ENCODE measurements around the gene GRAMD2A.
A peak's percentile ranks its signal among the peaks of the same experiment; 100 is the strongest.

The GRAMD2A gene

DNA sequence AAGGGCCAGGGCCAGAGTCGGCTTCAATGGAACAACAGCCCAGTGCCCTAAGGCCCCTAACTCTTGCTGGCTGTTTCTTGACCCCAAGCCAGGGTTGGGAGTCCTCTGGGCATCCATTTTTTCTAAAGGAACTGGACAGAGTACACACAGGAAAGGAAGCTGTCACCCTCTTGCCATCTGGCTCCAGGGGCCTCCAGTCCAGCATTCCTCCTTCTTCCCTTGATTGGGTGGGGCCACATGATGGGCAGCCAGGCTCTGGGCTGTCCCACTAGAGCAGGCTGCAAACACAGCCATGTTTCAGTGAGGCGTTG is 1.6 kb upstream of the GRAMD2A start:
- no peaks in the 10 kb centered on the region for H3K27me3 ChIP-seq (replicated peaks)
- peaks cover 63% of the 10 kb centered on the region for H3K36me3 ChIP-seq (replicated peaks)
- TF ChIP-seq, protein P1, sequence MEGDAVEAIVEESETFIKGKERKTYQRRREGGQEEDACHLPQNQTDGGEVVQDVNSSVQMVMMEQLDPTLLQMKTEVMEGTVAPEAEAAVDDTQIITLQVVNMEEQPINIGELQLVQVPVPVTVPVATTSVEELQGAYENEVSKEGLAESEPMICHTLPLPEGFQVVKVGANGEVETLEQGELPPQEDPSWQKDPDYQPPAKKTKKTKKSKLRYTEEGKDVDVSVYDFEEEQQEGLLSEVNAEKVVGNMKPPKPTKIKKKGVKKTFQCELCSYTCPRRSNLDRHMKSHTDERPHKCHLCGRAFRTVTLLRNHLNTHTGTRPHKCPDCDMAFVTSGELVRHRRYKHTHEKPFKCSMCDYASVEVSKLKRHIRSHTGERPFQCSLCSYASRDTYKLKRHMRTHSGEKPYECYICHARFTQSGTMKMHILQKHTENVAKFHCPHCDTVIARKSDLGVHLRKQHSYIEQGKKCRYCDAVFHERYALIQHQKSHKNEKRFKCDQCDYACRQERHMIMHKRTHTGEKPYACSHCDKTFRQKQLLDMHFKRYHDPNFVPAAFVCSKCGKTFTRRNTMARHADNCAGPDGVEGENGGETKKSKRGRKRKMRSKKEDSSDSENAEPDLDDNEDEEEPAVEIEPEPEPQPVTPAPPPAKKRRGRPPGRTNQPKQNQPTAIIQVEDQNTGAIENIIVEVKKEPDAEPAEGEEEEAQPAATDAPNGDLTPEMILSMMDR (IDR thresholded peaks at IDR 0.05; ENCODE audit: low read depth, low read length, missing control alignments) = no peak
- in situ Hi-C loops (cut with HindIII; ENCODE audit: low pct_ligation_motif_present, low sequenced_read_pairs) = no loop called here
- no peak overlapping the region for H3K27ac ChIP-seq
- DNase-seq = no peak
- H3K4me3 ChIP-seq (ENCODE audit: low read depth, low read length) = no peak overlapping the region

- Histone ChIP-seq H3K4me3 (ENCODE audit: low read depth, low read length) (no peak overlapping the region), H3K36me3 (replicated peaks) (peaks cover 57% of the 10 kb centered on the region)
- in situ Hi-C loops (cut with HindIII; ENCODE audit: low pct_ligation_motif_present, low sequenced_read_pairs) = no loop called here
Observed at GRCh38 chr15:72198356-72199204, 993 bp upstream of the GRAMD2A start.

DNA sequence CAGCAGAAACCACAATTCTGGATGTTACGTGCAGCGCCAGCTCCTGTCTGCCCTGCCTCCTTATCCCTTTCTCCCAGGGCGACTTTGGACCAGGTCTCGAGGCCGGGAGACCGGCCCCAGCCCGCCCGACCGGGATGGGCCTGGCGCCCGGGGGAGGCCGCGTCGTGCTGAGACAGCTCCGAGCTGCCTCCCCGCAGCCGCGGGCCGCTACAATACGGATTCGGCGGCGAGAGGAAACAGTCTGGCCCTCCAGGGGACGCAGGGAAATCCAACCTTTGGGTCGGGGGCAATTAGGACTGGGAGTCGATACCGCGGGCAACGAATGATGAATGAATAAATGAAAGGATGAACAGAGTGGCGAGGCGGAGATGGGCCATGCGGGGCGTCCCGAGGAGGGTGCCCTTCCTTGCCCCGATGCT is 537 bp downstream of the GRAMD2A start:
- in situ Hi-C loops (cut with HindIII; ENCODE audit: low pct_ligation_motif_present, low sequenced_read_pairs) = no loop called here
- H3K27me3 ChIP-seq (replicated peaks) = no peaks in the 10 kb centered on the region
- DNase-seq = no peak
- no peak overlapping the region for H3K27ac ChIP-seq
- peak overlapping the region; percentile 38 for H3K4me3 ChIP-seq (ENCODE audit: low read depth, low read length)
- TF ChIP-seq, protein P1 (IDR thresholded peaks at IDR 0.05; ENCODE audit: low read depth, low read length, missing control alignments) = no peak
- H3K36me3 ChIP-seq (replicated peaks) = peaks cover 42% of the 10 kb centered on the region

More at GRCh38 chr15:72198356-72199204, 993 bp upstream of the GRAMD2A start:
- DNase-seq = no peak
- TF ChIP-seq, protein P1 (IDR thresholded peaks at IDR 0.05; ENCODE audit: low read depth, low read length, missing control alignments) = no peak
- no peak overlapping the region for H3K27ac ChIP-seq
- no peaks in the 10 kb centered on the region for H3K27me3 ChIP-seq (replicated peaks)

DNA sequence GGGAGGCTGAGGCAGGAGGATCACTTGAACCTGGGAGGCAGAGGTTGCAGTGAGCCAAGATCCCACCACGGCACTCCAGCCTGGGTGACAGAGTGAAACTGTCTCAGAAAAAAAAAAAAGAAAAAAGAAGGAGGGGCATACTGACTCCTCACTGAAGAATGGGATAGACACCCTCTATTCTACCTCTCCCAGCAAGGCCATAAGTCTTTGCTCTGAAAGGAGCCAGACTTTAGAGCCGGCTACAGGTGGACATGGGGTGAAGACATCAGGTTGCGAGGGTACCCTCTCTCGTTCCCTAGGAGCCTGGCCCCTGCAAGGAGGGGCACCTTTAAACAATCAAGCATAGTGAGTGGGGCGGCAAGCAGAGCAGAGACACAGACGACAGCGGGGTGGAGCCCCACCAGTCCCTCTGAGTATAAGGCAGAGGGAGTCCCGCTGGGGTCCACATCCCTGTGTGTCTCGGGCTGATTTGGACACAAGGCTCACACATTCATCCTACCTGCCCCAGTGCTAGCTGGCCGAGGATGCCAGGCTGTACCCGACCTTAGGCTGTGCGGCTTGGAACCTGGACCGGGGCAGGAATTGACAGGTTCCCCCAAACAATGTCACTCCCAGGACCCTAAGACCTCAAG is 1.1 kb downstream of the GRAMD2A start:
- no peak overlapping the region for H3K27ac ChIP-seq

DNA sequence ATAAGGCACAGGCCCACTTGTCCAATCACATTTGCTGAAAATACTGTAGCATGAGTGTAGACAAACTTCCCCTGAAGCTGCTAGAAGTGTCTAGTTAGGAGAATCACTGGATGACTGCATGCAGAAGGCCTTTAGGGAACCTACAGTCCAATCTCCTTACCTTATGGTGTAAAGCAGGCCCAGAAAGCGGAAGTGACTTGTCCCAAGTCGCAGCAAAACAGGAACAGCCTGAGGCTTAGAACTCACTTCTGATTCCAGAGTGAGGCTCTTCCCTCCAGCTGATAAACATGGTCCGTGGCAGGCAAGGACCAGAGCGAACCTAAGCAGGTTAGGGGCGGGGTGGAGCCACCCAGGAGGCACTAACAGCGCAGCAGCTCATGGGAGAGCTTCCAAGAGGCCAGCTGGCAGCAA is 2.5 kb downstream of the GRAMD2A start:
- Histone ChIP-seq H3K4me3 (ENCODE audit: low read depth, low read length) (no peak overlapping the region), H3K27ac (no peak overlapping the region), H3K36me3 (replicated peaks) (peaks cover 22% of the 10 kb centered on the region), H3K27me3 (replicated peaks) (no peaks in the 10 kb centered on the region)
- no peak for DNase-seq
- TF ChIP-seq, protein P1 (IDR thresholded peaks at IDR 0.05; ENCODE audit: low read depth, low read length, missing control alignments) = no peak
- in situ Hi-C loops (cut with HindIII; ENCODE audit: low pct_ligation_motif_present, low sequenced_read_pairs) = no loop called here

More for the DNA sequence above, 1.1 kb downstream of the GRAMD2A start:
- peaks cover 36% of the 10 kb centered on the region for H3K36me3 ChIP-seq (replicated peaks)
- in situ Hi-C loops (cut with HindIII; ENCODE audit: low pct_ligation_motif_present, low sequenced_read_pairs) = no loop called here
- H3K27me3 ChIP-seq (replicated peaks) = no peaks in the 10 kb centered on the region
- H3K4me3 ChIP-seq (ENCODE audit: low read depth, low read length) = no peak overlapping the region
- DNase-seq = no peak
- TF ChIP-seq, protein P1 (IDR thresholded peaks at IDR 0.05; ENCODE audit: low read depth, low read length, missing control alignments) = no peak
